ENCODE data around the gene TBCCD1. TPM values are rescaled to one million over a fixed set of nuclear protein-coding genes. Genes with fewer than 3 reads are reported as not detected.
"Not testable (repeated sequence)": the region's sequence is repeated elsewhere in the genome, so short reads cannot be mapped to it uniquely, and the experiment has no call there.

The TBCCD1 gene
- total RNA-seq, 2 donors from 2014 or later = 4.0 to 14.0 TPM

DNA sequence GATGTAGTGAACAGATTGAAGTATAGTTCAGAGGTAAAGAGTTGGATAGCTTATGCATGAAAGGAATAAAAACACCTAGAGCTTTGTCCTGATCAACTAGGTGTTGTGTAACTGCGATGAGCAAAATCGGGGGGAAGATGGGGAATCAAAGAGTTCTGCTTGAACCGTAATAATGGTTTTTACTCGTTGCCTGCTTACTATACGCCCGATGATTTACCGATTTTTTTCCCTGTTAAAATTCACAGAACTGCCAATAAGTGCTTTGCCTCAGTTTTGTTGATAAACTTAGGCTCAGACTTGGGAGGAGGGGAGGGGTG, 2.6 kb upstream of the TBCCD1 start:
- ATAC-seq = no peak
- no peaks in the 10 kb centered on the region for H3K9me3 ChIP-seq
- no peaks in the 10 kb centered on the region for H3K36me3 ChIP-seq (replicated peaks in 1 of 2; ENCODE audit: insufficient read depth in 1 of 2, low read depth in 2 of 2)
- H3K4me3 ChIP-seq = peak overlapping the region in 1 of 2 donors; percentile 4
- H3K27me3 ChIP-seq = no peaks in the 10 kb centered on the region
- 4 to 6% methylated on average over 7 of the region's 7 CpGs for WGBS, 2 donors
- intact Hi-C loops (cut with DNase I) = loop anchor here (10.0 kb wide), 1 partner anchor 45 kb away; the partner anchor contains the start of gene AHSG
- DNase-seq = no peak
- peaks cover 41% of the 10 kb centered on the region for H3K4me1 ChIP-seq
- TF ChIP-seq CTCF (IDR thresholded peaks at IDR 0.05) (no peak), POLR2A (IDR thresholded peaks at IDR 0.05) (no peak)
- H3K27ac ChIP-seq = peak overlapping the region; percentile 59 to 98 (median 80)

GRCh38 chr3:186569361-186569760, 2.2 kb upstream of the TBCCD1 start:
- not testable (repeated sequence) for H3K4me3 ChIP-seq

DNA sequence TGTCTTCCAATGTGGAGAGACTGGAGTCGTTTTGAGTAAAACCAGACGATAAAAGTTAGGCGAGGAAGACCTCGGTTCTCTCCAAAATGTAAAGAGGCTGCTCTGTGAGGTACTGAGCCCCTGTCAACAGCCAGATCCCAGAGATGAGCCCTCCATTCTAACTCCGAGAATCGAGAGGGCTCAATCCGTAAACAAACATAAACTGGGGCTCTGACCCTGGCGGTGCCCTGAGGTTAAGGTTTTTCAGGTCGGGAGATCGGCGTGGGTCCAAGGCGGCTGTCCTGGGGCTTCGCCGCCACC, 417 bp downstream of the TBCCD1 start:
- H3K9me3 ChIP-seq = no peaks in the 10 kb centered on the region
- DNase-seq (no peak), ATAC-seq (no peak)
- no peaks in the 10 kb centered on the region for H3K27me3 ChIP-seq
- intact Hi-C loops (cut with DNase I) = loop anchor here (10.0 kb wide), 1 partner anchor 48 kb away; the partner anchor contains the start of gene AHSG
- TF ChIP-seq CTCF (IDR thresholded peaks at IDR 0.05) (no peak), POLR2A (IDR thresholded peaks at IDR 0.05) (no peak)
- H3K4me1 ChIP-seq = peaks cover 41% of the 10 kb centered on the region
- H3K4me3 ChIP-seq = peak overlapping the region; percentile 68 to 89
- WGBS, 2 donors = 0% methylated on average over 7 to 14 of the region's 14 CpGs
- H3K27ac ChIP-seq = peak overlapping the region; percentile 54 to 89 (median 86)
- no peaks in the 10 kb centered on the region for H3K36me3 ChIP-seq (replicated peaks in 1 of 2; ENCODE audit: insufficient read depth in 1 of 2, low read depth in 2 of 2)

More at GRCh38 chr3:186569361-186569760, 2.2 kb upstream of the TBCCD1 start:
- ATAC-seq; H3K27me3 ChIP-seq; H3K36me3 ChIP-seq (replicated peaks in 1 of 2; ENCODE audit: insufficient read depth in 1 of 2, low read depth in 2 of 2); H3K9me3 ChIP-seq; DNase-seq: not testable (repeated sequence)
- H3K27ac ChIP-seq = peak overlapping the region in 3 of 4 donors; percentile 59 to 98 (median 98)
- intact Hi-C loops (cut with DNase I) = loop anchor here (10.0 kb wide), 1 partner anchor 45 kb away; the partner anchor contains the start of gene AHSG
- 79% methylated on average over 11 of the region's 11 CpGs for WGBS, 2 donors
- peaks cover 37% of the 10 kb centered on the region for H3K4me1 ChIP-seq

DNA sequence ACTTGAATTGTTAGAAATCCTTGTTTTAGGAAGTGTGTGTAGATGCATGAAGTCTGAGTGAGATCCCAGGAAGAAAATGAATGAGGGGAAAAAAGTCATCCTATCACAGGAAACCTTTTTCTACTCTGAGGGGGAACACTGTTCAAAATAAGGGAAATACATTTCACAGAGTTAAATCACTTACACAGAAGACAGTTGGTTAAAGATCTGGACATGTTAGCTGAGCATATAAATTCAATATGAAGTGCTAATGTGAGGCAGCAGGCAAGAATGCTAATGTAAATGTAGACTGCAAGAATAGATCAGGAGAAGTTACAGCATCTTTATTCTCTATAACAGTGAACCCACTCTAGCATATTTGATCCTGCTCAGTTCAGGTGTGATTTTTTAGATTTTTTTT, 2.6 kb downstream of the TBCCD1 start:
- no peak overlapping the region for H3K27ac ChIP-seq
- DNase-seq (no peak), ATAC-seq (no peak)
- H3K36me3 ChIP-seq (replicated peaks in 1 of 2; ENCODE audit: insufficient read depth in 1 of 2, low read depth in 2 of 2) = no peaks in the 10 kb centered on the region
- no peaks in the 10 kb centered on the region for H3K9me3 ChIP-seq
- TF ChIP-seq CTCF (IDR thresholded peaks at IDR 0.05) (no peak), POLR2A (IDR thresholded peaks at IDR 0.05) (no peak)
- no peak overlapping the region for H3K4me3 ChIP-seq
- intact Hi-C loops (cut with DNase I) = loop anchor here (10.0 kb wide), 1 partner anchor 50 kb away; the partner anchor contains the start of gene AHSG
- H3K27me3 ChIP-seq = no peaks in the 10 kb centered on the region
- peaks cover 30% of the 10 kb centered on the region for H3K4me1 ChIP-seq

DNA sequence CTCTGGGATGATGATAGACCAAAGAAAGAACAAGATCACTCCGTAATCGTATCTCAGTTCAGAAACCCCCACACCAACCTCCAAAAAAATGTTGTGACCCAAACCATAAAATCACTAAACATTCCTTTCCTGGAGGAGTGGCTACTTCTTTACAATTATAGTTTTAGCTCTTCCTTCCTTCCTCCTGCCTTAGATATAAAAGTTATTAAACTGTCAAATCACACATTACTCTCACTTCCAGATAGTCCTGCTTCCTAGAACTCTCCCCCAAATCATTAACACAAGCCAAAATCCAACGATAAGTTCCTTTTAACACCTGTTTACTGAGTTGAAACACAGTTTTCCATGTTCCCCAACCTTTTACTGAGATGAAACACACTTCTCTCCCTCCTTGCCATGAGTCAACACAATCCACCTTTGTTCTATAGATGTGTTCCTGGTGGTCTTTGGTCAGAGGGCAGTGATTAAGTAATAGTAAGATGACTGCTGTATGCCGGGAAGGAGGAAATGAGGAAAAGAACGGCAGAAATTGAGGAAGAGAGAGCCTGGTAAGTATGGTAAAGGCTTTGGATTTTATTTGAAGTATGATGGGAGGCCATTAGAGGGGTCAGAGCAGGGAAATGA, 14.6 kb downstream of the TBCCD1 start:
- Histone ChIP-seq H3K4me3 (no peak overlapping the region), H3K9me3 (no peaks in the 10 kb centered on the region), H3K27ac (no peak overlapping the region), H3K36me3 (replicated peaks in 1 of 2; ENCODE audit: insufficient read depth in 1 of 2, low read depth in 2 of 2) (peaks cover 9 to 31% of the 10 kb centered on the region in 2 donors), H3K4me1 (no peaks in the 10 kb centered on the region), H3K27me3 (no peaks in the 10 kb centered on the region)
- DNase-seq (no peak), ATAC-seq (no peak)
- TF ChIP-seq CTCF (IDR thresholded peaks at IDR 0.05) = no peak
- TF ChIP-seq POLR2A (IDR thresholded peaks at IDR 0.05) = no peak
- intact Hi-C loops (cut with DNase I) = no loop called here
- WGBS, 2 donors = 62 to 76% methylated on average over 5 of the region's 5 CpGs

Measured in body of pancreas (tissue), 4 donors.